ENCODE data around the gene C1orf159.

GRCh38 chr1:1062348-1063163 lies 53.3 kb downstream of the C1orf159 start:
- TF ChIP-seq POLR2A (IDR thresholded peaks at IDR 0.05) = no peak
- no peak for TF ChIP-seq CTCF (IDR thresholded peaks at IDR 0.05)
